HepG2 (cell line): ENCODE measurements around the gene ZNF524. TPM values are rescaled to one million over a fixed set of nuclear protein-coding genes. Genes with fewer than 3 reads are reported as not detected.

Experiments
- ATF7-NPFF ChIP-seq: sonication (generic); formaldehyde crosslinking; IDR thresholded peaks from 2 replicates; pipeline ENCODE4 v1.8.1; 2023; ENCODE audit warnings: mild to moderate bottlenecking, low read depth, missing genetic modification reagents, moderate library complexity
- ATRX ChIP-seq: sonication (generic); formaldehyde crosslinking; IDR thresholded peaks from 2 replicates; pipeline ENCODE4 v1.4.0; 2020; ENCODE audit warnings: missing genetic modification reagents, borderline replicate concordance
- FOXK1 ChIP-seq: sonication (generic); formaldehyde crosslinking; IDR thresholded peaks from 2 replicates; pipeline ENCODE4 v1.4.0; 2020; ENCODE audit warnings: low read depth, missing genetic modification reagents, borderline replicate concordance
- GABPB1 ChIP-seq: IDR thresholded peaks from 2 replicates; pipeline ENCODE4 v1.6.1; 2016; ENCODE audit warnings: mild to moderate bottlenecking, missing genetic modification reagents, moderate library complexity, missing compliant biosample characterization
- HNF4G ChIP-seq, 2 experiments: sonication (generic) in 1 of 2; formaldehyde crosslinking in 1 of 2; IDR thresholded peaks; 2 replicates each; pipeline versions ENCODE4 v1.4.0 to v1.6.1; 2011 to 2020; ENCODE audit warnings: borderline replicate concordance in 2 of 2, low read depth in 2 of 2, mild to moderate bottlenecking in 2 of 2, low read length in 1 of 2, missing genetic modification reagents in 1 of 2, moderate library complexity in 1 of 2
- NFE2L2 ChIP-seq: fragments of 150-350 bp; IDR thresholded peaks from 2 replicates; pipeline ENCODE4 v1.6.1; 2014; ENCODE audit warnings: low read length
- POLR2A ChIP-seq, 2 experiments: IDR thresholded peaks; 2 replicates each; pipeline ENCODE4 v1.6.1; 2011; ENCODE audit warnings: low read depth in 2 of 2, low read length in 2 of 2, mild to moderate bottlenecking in 1 of 2, moderate library complexity in 1 of 2; ENCODE audit not compliant: insufficient read depth in 1 of 2
- RXRB ChIP-seq: IDR thresholded peaks from 2 replicates; pipeline ENCODE4 v1.6.1; 2016; ENCODE audit warnings: borderline replicate concordance, missing genetic modification reagents, missing compliant biosample characterization
- SRF ChIP-seq: IDR thresholded peaks from 2 replicates; pipeline ENCODE4 v1.6.1; 2011; ENCODE audit warnings: mild to moderate bottlenecking, low read depth, low read length, moderate library complexity
- SRY ChIP-seq: sonication (generic); formaldehyde crosslinking; IDR thresholded peaks from 2 replicates; pipeline ENCODE4 v1.8.0; 2022; ENCODE audit warnings: mild to moderate bottlenecking, missing genetic modification reagents
- ZKSCAN8 ChIP-seq: IDR thresholded peaks from 2 replicates; pipeline ENCODE4 v1.6.1; 2016; ENCODE audit warnings: borderline replicate concordance, missing genetic modification reagents, missing compliant biosample characterization
- ZNF234 ChIP-seq: sonication (generic); formaldehyde crosslinking; conservative IDR thresholded peaks from 2 replicates; pipeline ENCODE4 v1.5.1; 2020; ENCODE audit warnings: mild to moderate bottlenecking, missing genetic modification reagents
- ZNF343 ChIP-seq: sonication (generic); formaldehyde crosslinking; IDR thresholded peaks from 2 replicates; pipeline ENCODE4 v1.4.0; 2020; ENCODE audit warnings: mild to moderate bottlenecking, missing genetic modification reagents
- ZNF451 ChIP-seq: sonication (generic); formaldehyde crosslinking; IDR thresholded peaks from 2 replicates; pipeline ENCODE4 v1.5.0; 2020; ENCODE audit warnings: mild to moderate bottlenecking, missing genetic modification reagents
- ZNF550 ChIP-seq: sonication (generic); formaldehyde crosslinking; IDR thresholded peaks from 2 replicates; pipeline ENCODE4 v1.4.0; 2020; ENCODE audit warnings: mild to moderate bottlenecking, missing genetic modification reagents, borderline replicate concordance
- ZNF879 ChIP-seq: sonication (generic); formaldehyde crosslinking; IDR thresholded peaks from 2 replicates; pipeline ENCODE4 v1.8.1; 2023; ENCODE audit warnings: missing genetic modification reagents
- polyA plus RNA-seq, 8 experiments: library from polyadenylated mRNA; depleted of rRNA in 3 of 8; stranded (reverse) in 7 of 8; unstranded in 1 of 8; fragments of >200 nt; fragmentation: Illumina TruSeq in 4 of 8; extraction: Trizol in 4 of 8; gene quantifications; 2 replicates each; pipeline versions ENCODE4 v1.2.1 to v1.2.3, GENCODE V29; 2011 to 2016; ENCODE audit warnings: low read depth in 4 of 8, missing spikeins in 1 of 8, mixed read lengths in 1 of 8; ENCODE audit not compliant: insufficient read depth in 1 of 8
- total RNA-seq, 5 experiments: library from RNA; depleted of rRNA; stranded (reverse); fragments of >200 nt; fragmentation: Illumina TruSeq; extraction: Trizol; gene quantifications; 2 replicates each; pipeline ENCODE4 v1.2.3, GENCODE V29; 2016; ENCODE audit warnings: low read depth in 1 of 5
- TF ChIP-seq, protein P1 (sequence below): sonication (generic); formaldehyde crosslinking; IDR thresholded peaks from 2 replicates; pipeline ENCODE4 v1.4.0; 2020; ENCODE audit warnings: low read depth, missing genetic modification reagents
- TF ChIP-seq, protein P2 (sequence below): sonication (generic); formaldehyde crosslinking; IDR thresholded peaks from 2 replicates; pipeline ENCODE4 v1.8.0; 2022; ENCODE audit warnings: missing genetic modification reagents, low read depth, mild to moderate bottlenecking, borderline replicate concordance
- TF ChIP-seq, protein P3 (sequence below): sonication (generic); formaldehyde crosslinking; IDR thresholded peaks from 2 replicates; pipeline ENCODE4 v1.5.1; 2020; ENCODE audit warnings: mild to moderate bottlenecking, missing genetic modification reagents, borderline replicate concordance

Gene ZNF524
- total and polyA plus RNA-seq, 2 of the 13 experiments (the other 11 are each of a cell fraction or from before 2014, with no cell fraction given) = 3.2 to 4.6 TPM

DNA sequence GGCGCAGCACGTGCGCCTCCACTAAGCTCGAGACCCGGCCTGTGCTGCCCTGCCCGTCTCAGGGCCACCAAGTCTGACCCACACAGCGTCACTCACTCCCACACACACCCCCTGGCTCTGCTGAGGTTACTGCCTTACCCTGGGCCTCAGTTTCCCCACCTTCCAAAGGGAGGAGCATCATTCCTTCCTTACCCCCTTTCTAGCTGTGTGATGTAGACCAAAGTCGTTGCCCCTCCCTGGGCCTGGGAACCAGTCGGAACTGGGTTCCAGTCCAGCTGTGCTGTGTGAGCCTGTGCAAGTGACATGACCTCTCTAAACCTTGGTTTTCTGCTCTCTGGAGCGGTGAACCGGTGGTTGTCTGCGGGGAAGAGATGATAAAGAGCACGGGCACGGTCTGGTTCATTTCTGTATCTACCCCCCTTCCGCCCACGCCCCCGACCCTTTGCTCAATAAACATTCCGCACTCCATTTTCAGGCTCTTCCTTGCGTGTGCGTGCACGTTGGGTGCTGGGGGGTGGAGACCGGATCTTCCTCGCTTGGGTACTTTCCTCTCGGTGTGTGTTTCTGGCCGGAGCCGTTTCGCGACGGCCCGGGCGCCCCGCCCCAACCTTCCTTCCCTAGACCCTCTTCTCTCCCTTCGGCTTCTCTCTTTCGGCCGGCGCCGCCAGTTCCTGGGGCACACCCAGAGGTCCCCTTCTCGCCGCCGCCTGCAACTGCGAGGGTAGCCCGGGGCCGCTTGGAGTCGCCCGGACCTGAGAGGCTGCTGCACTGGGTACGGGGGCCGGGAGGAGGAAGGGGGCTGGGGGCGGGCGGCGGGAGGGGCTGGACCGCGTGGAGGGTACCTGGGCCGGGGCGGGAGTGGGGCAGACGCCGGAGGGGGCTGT is 43.2 kb downstream of the ZNF524 start, which contains the start of gene ZNF581 (continued):
- TF ChIP-seq HNF4G (IDR thresholded peaks at IDR 0.05; ENCODE audit: borderline replicate concordance, low read depth, low read length) = no peak
- no peak for TF ChIP-seq HNF4G (CRISPR knock-in tag; IDR thresholded peaks at IDR 0.05; ENCODE audit: borderline replicate concordance, low read depth)
- 0 out of 2 replicates have a peak, but pooled peaks have one; percentile 27 for TF ChIP-seq ZKSCAN8
- peak; percentile 87 for TF ChIP-seq ZNF234 (CRISPR knock-in tag)
- TF ChIP-seq NFE2L2 = no peak
- TF ChIP-seq ZNF550 = no peak
- no peak for TF ChIP-seq ATRX (CRISPR knock-in tag)
- 0 out of 2 replicates have a peak, but pooled peaks have one; percentile 39 for TF ChIP-seq SRF
- TF ChIP-seq ZNF451 (CRISPR knock-in tag) = 0 out of 2 replicates have a peak, but pooled peaks have one; percentile 45
- TF ChIP-seq ZNF343 (CRISPR knock-in tag) = no peak
- peak; percentile 41; the same call in 1 of the 2 replicates for TF ChIP-seq FOXK1 (CRISPR knock-in tag)
- peak; percentile 66; the same call in 1 of the 2 replicates for TF ChIP-seq RXRB (CRISPR knock-in tag)
- TF ChIP-seq POLR2A (IDR thresholded peaks at IDR 0.05; ENCODE audit: insufficient read depth in 1 of 2, low read depth in 2 of 2, low read length in 2 of 2) = peak in 1 of 2 experiments; percentile 59; a peak in 2 of 4 replicates
- TF ChIP-seq, protein P1, sequence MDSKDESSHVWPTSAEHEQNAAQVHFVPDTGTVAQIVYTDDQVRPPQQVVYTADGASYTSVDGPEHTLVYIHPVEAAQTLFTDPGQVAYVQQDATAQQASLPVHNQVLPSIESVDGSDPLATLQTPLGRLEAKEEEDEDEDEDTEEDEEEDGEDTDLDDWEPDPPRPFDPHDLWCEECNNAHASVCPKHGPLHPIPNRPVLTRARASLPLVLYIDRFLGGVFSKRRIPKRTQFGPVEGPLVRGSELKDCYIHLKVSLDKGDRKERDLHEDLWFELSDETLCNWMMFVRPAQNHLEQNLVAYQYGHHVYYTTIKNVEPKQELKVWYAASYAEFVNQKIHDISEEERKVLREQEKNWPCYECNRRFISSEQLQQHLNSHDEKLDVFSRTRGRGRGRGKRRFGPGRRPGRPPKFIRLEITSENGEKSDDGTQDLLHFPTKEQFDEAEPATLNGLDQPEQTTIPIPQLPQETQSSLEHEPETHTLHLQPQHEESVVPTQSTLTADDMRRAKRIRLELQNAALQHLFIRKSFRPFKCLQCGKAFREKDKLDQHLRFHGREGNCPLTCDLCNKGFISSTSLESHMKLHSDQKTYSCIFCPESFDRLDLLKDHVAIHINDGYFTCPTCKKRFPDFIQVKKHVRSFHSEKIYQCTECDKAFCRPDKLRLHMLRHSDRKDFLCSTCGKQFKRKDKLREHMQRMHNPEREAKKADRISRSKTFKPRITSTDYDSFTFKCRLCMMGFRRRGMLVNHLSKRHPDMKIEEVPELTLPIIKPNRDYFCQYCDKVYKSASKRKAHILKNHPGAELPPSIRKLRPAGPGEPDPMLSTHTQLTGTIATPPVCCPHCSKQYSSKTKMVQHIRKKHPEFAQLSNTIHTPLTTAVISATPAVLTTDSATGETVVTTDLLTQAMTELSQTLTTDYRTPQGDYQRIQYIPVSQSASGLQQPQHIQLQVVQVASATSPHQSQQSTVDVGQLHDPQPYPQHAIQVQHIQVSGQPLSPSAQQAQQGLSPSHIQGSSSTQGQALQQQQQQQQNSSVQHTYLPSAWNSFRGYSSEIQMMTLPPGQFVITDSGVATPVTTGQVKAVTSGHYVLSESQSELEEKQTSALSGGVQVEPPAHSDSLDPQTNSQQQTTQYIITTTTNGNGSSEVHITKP (CRISPR knock-in tag) = peak; percentile 53; the same call in 1 of the 2 replicates
- peak; percentile 94 for TF ChIP-seq GABPB1
- TF ChIP-seq ATF7-NPFF = 0 out of 2 replicates have a peak, but pooled peaks have one; percentile 67
- TF ChIP-seq, protein P2, sequence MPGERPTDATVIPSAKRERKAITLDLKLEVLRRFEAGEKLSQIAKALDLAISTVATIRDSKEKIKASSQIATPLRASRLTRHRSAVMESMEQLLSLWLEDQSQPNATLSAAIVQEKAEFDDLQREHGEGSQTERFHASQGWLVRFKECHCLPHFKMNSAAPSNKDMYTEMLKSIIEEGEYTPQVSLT (CRISPR knock-in tag) = no peak
- TF ChIP-seq ZNF879 (CRISPR knock-in tag) = no peak
- TF ChIP-seq SRY = peak; percentile 9
- TF ChIP-seq, protein P3, sequence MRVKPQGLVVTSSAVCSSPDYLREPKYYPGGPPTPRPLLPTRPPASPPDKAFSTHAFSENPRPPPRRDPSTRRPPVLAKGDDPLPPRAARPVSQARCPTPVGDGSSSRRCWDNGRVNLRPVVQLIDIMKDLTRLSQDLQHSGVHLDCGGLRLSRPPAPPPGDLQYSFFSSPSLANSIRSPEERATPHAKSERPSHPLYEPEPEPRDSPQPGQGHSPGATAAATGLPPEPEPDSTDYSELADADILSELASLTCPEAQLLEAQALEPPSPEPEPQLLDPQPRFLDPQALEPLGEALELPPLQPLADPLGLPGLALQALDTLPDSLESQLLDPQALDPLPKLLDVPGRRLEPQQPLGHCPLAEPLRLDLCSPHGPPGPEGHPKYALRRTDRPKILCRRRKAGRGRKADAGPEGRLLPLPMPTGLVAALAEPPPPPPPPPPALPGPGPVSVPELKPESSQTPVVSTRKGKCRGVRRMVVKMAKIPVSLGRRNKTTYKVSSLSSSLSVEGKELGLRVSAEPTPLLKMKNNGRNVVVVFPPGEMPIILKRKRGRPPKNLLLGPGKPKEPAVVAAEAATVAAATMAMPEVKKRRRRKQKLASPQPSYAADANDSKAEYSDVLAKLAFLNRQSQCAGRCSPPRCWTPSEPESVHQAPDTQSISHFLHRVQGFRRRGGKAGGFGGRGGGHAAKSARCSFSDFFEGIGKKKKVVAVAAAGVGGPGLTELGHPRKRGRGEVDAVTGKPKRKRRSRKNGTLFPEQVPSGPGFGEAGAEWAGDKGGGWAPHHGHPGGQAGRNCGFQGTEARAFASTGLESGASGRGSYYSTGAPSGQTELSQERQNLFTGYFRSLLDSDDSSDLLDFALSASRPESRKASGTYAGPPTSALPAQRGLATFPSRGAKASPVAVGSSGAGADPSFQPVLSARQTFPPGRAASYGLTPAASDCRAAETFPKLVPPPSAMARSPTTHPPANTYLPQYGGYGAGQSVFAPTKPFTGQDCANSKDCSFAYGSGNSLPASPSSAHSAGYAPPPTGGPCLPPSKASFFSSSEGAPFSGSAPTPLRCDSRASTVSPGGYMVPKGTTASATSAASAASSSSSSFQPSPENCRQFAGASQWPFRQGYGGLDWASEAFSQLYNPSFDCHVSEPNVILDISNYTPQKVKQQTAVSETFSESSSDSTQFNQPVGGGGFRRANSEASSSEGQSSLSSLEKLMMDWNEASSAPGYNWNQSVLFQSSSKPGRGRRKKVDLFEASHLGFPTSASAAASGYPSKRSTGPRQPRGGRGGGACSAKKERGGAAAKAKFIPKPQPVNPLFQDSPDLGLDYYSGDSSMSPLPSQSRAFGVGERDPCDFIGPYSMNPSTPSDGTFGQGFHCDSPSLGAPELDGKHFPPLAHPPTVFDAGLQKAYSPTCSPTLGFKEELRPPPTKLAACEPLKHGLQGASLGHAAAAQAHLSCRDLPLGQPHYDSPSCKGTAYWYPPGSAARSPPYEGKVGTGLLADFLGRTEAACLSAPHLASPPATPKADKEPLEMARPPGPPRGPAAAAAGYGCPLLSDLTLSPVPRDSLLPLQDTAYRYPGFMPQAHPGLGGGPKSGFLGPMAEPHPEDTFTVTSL (CRISPR knock-in tag) = no peak
